KG1 (cell line): ENCODE data around the gene PRCP.
"Not testable (repeated sequence)": the region's sequence is repeated elsewhere in the genome, so short reads cannot be mapped to it uniquely, and the experiment has no call there.

Experiments used
- DNase-seq: peaks from one replicate; lab custom pipeline; 2025; lab: John Stamatoyannopoulos, UW

The PRCP gene

GRCh38 chr11:82900277-82901164 is at the start of gene PRCP:
Gene PRCP, minus strand, starts transcription at chr11:82900430. Its CDS starts 28 bp downstream, at chr11:82900402.
- peak; percentile 84 for DNase-seq

GRCh38 chr11:82949352-82949751 is 49.1 kb upstream of the PRCP start:
- DNase-seq, result no peak

- no peak for DNase-seq
Observed at GRCh38 chr11:82945682-82946081, 45.5 kb upstream of the PRCP start.

GRCh38 chr11:82945041-82945440 is 44.8 kb upstream of the PRCP start:
- not testable (repeated sequence) for DNase-seq

GRCh38 chr11:82944198-82944597 is 44.0 kb upstream of the PRCP start:
- no peak for DNase-seq

- DNase-seq, result not testable (repeated sequence)
Observed at GRCh38 chr11:82943430-82943829, 43.2 kb upstream of the PRCP start.

- DNase-seq, result no peak
Observed at GRCh38 chr11:82942376-82942775, 42.1 kb upstream of the PRCP start.

GRCh38 chr11:82939456-82939855 is 39.2 kb upstream of the PRCP start:
- no peak for DNase-seq

- no peak for DNase-seq
Observed at GRCh38 chr11:82937554-82937953, 37.3 kb upstream of the PRCP start.

GRCh38 chr11:82936261-82936660 is 36.0 kb upstream of the PRCP start:
- no peak for DNase-seq

- no peak for DNase-seq
Observed at GRCh38 chr11:82932564-82932963, 32.3 kb upstream of the PRCP start.

- DNase-seq, result no peak
Observed at GRCh38 chr11:82930734-82931133, 30.5 kb upstream of the PRCP start.

GRCh38 chr11:82930229-82930628 is 30.0 kb upstream of the PRCP start:
- DNase-seq, result no peak

- no peak for DNase-seq
Observed at GRCh38 chr11:82929121-82929520, 28.9 kb upstream of the PRCP start.

GRCh38 chr11:82927264-82927880 is 27.1 kb upstream of the PRCP start:
- DNase-seq, result peak; percentile 61

GRCh38 chr11:82924522-82925224 is 24.4 kb upstream of the PRCP start:
- DNase-seq, result no peak

GRCh38 chr11:82922396-82923173 is 22.4 kb upstream of the PRCP start:
- DNase-seq, result not testable (repeated sequence)

- not testable (repeated sequence) for DNase-seq
Observed at GRCh38 chr11:82920227-82920626, 20.0 kb upstream of the PRCP start.

GRCh38 chr11:82919786-82920185 is 19.6 kb upstream of the PRCP start:
- not testable (repeated sequence) for DNase-seq

- DNase-seq, result no peak
Observed at GRCh38 chr11:82909015-82909640, 8.9 kb upstream of the PRCP start.

GRCh38 chr11:82908311-82908710 is 8.1 kb upstream of the PRCP start:
- no peak for DNase-seq
